Liver (tissue), 9 donors: ENCODE data around the gene CALML3. TPM values are rescaled to one million over a fixed set of nuclear protein-coding genes. Genes with fewer than 3 reads are reported as not detected.

ENCODE experiments used
- DNase-seq: peaks from one replicate; pipeline ENCODE4 v3.0.0-alpha.2; 2017; ENCODE audit warnings: low spot score
- H3K27ac ChIP-seq, 2 donors: one replicate each; pipeline ENCODE4 v1.7.0; 2013; ENCODE audit warnings: inconsistent platforms in 2 of 2, low read length in 2 of 2, control low read depth in 1 of 2, low read depth in 1 of 2, mild to moderate bottlenecking in 1 of 2
- H3K27me3 ChIP-seq, 4 donors: one replicate each; pipeline versions ENCODE4 v1.6.1 to v1.7.0; 2013; ENCODE audit warnings: low read length in 3 of 4, inconsistent platforms in 1 of 4, mild to moderate bottlenecking in 1 of 4, moderate library complexity in 1 of 4; ENCODE audit not compliant: control insufficient read depth in 4 of 4, insufficient read depth in 4 of 4
- H3K36me3 ChIP-seq, 4 donors: one replicate each; pipeline versions ENCODE4 v1.6.1 to v1.7.0; 2013; ENCODE audit warnings: low read length in 3 of 4, mild to moderate bottlenecking in 3 of 4, low read depth in 1 of 4, moderate library complexity in 1 of 4; ENCODE audit not compliant: control insufficient read depth in 4 of 4, insufficient read depth in 3 of 4
- H3K4me1 ChIP-seq, 4 donors: one replicate each; pipeline versions ENCODE4 v1.6.1 to v1.7.0; 2013; ENCODE audit warnings: low read length in 3 of 4, mild to moderate bottlenecking in 3 of 4, moderate library complexity in 1 of 4; ENCODE audit not compliant: control insufficient read depth in 4 of 4, insufficient read depth in 4 of 4
- H3K4me3 ChIP-seq, 3 donors: one replicate each; pipeline versions ENCODE4 v1.6.1 to v1.7.0; 2013; ENCODE audit warnings: low read length in 3 of 3, control low read depth in 1 of 3, low read depth in 1 of 3, mild to moderate bottlenecking in 1 of 3
- H3K9ac ChIP-seq, 2 donors: one replicate each; pipeline ENCODE4 v1.7.0; 2013; ENCODE audit warnings: low read length in 2 of 2, mild to moderate bottlenecking in 2 of 2, moderate library complexity in 2 of 2, control low read depth in 1 of 2, low read depth in 1 of 2
- H3K9me3 ChIP-seq, 4 donors: one replicate each; pipeline versions ENCODE4 v1.6.1 to v1.7.0; 2013; ENCODE audit warnings: low read length in 3 of 4; ENCODE audit not compliant: control insufficient read depth in 4 of 4
- FOXA1 ChIP-seq: IDR thresholded peaks from 2 replicates; pipeline ENCODE4 v1.6.1; 2016; ENCODE audit warnings: antibody characterized with exemption
- GABPA ChIP-seq, 2 donors: IDR thresholded peaks in 1 of 2; conservative IDR thresholded peaks in 1 of 2; 2 replicates each; pipeline ENCODE4 v1.6.1; 2016; ENCODE audit warnings: antibody characterized with exemption in 2 of 2, mild to moderate bottlenecking in 1 of 2, moderate library complexity in 1 of 2
- RXRA ChIP-seq, 2 donors: IDR thresholded peaks; 2 replicates each; pipeline ENCODE4 v1.6.1; 2017 to 2018; ENCODE audit warnings: antibody characterized with exemption in 2 of 2, mild to moderate bottlenecking in 1 of 2
- SP1 ChIP-seq: IDR thresholded peaks from 2 replicates; pipeline ENCODE4 v1.6.1; 2018; ENCODE audit warnings: antibody characterized with exemption, mild to moderate bottlenecking
- YY1 ChIP-seq: IDR thresholded peaks from 2 replicates; pipeline ENCODE4 v1.6.1; 2016; ENCODE audit warnings: antibody characterized with exemption, mild to moderate bottlenecking
- WGBS: extraction: QIAGEN DNeasy Blood & Tissue Kit; methylation state at CpG from one replicate; pipeline ENCODE4 v1.1.7; 2013; 5-methylcytosine and 5-hydroxymethylcytosine counted together
- polyA plus RNA-seq, 2 donors: library from polyadenylated mRNA; stranded (reverse) in 1 of 2; unstranded in 1 of 2; fragments of 200-250 nt in 1 of 2; fragments of >200 nt in 1 of 2; fragmentation: Nextera tagmentation in 1 of 2; extraction: Ambion mirVana in 1 of 2; gene quantifications; one replicate each; pipeline versions ENCODE4 v1.2.1 to v1.2.3, GENCODE V29; 2013 to 2015
- total RNA-seq, 2 donors: library from RNA; depleted of rRNA; stranded (reverse); fragments of >200 nt; gene quantifications; one replicate each; pipeline ENCODE4 v1.2.3, GENCODE V29; 2014
- TF ChIP-seq, protein P1 (sequence below): IDR thresholded peaks from 2 replicates; pipeline ENCODE4 v1.6.1; 2016; ENCODE audit warnings: antibody characterized with exemption
- TF ChIP-seq, protein P2 (sequence below): IDR thresholded peaks from 2 replicates; pipeline ENCODE4 v1.6.1; 2016; ENCODE audit warnings: antibody characterized with exemption
- TF ChIP-seq, protein P3 (sequence below): fragments of 150-350 bp; IDR thresholded peaks from 2 replicates; pipeline ENCODE4 v1.5.1; 2017; ENCODE audit warnings: improper control_type of control experiment, low read depth, low read length; ENCODE audit not compliant: missing input control
- donor health status: healthy.
- donor health status: healthy.
- donor health status: healthy.
- donor health status: healthy.
- donor health status: healthy.

The CALML3 gene
- total and polyA plus RNA-seq, 4 donors = not detected

DNA sequence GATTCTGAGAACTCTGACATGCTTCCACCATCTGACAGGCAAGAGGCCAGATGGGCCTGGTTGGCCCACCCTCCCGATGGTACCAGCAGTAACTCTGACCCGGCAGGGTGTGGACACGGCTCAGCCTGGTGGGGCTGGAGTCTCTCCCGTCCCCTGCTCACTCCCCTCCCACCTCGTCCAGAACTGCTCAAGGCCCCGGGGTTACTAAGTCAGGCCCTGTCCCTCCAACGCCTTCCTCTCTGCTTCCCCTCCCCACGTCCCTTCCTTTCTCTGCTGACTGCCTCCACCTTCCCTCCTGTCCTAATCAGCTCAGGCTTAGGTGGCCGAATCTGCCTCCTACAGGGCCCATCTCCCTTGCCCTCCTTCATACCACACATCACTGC lies 37.9 kb upstream of the CALML3 start:
- Histone ChIP-seq H3K9me3 (no peaks in the 10 kb centered on the region), H3K27me3 (no peaks in the 10 kb centered on the region), H3K4me3 (no peak overlapping the region), H3K9ac (no peak overlapping the region), H3K36me3 (no peaks in the 10 kb centered on the region), H3K4me1 (no peaks in the 10 kb centered on the region), H3K27ac (no peak overlapping the region)
- no peak for DNase-seq
- TF ChIP-seq, protein P1, sequence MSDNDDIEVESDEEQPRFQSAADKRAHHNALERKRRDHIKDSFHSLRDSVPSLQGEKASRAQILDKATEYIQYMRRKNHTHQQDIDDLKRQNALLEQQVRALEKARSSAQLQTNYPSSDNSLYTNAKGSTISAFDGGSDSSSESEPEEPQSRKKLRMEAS = no peak
- no peak for TF ChIP-seq RXRA (IDR thresholded peaks at IDR 0.05)
- WGBS = 86% methylated on average over 9 of the region's 9 CpGs

DNA sequence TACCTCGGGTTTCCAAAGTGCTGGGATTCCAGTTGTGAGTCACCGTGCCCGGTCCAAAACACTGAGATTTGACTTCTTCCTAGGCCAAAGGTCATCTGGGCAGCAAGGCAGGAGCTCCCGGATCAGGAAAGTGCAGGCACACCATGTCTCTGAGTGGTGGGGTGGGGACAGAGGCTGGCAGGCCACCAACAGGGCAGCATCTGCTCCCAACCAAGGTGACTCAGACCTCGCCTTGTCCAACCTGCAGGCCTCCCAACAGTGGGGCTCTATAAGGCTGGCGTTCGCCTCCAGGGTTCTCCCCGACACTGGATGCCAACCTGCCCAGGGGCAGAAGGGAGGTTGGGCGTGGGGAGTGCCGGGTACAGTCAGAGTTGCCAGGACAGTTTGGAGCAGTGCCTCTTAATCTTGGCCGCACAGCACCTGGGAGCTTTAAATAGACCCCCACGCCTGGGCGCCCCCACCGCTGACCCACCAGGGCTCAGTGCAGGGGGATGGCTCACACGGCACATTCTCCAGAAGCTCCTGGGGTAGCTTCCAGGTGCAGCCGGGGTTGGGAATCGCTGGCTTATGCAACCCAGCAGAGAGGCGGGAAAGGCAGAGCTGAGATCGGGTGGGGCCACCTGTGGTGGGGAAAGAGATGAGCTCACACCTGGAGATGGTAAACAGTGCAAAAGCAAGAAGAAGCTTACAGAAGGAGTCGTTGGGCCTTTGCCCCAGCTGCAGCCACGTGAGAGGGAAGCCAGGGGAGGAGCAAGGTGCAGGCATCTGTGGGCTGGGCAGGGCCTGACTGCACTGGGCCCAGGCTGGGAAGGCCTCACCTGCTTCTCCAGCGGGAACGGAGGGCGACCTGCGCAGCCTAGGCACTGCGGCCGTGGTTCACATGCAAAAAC lies 36.2 kb upstream of the CALML3 start:
- Histone ChIP-seq H3K4me1 (peaks cover 0 to 4% (median 2%) of the 10 kb centered on the region in 4 donors), H3K36me3 (no peaks in the 10 kb centered on the region), H3K9ac (no peak overlapping the region), H3K9me3 (peaks cover 0 to 3% (median 0%) of the 10 kb centered on the region in 4 donors), H3K27ac (no peak overlapping the region), H3K27me3 (no peaks in the 10 kb centered on the region), H3K4me3 (no peak overlapping the region)
- DNase-seq = no peak
- TF ChIP-seq, protein P2, sequence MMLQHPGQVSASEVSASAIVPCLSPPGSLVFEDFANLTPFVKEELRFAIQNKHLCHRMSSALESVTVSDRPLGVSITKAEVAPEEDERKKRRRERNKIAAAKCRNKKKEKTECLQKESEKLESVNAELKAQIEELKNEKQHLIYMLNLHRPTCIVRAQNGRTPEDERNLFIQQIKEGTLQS = no peak
- no peak for TF ChIP-seq FOXA1
- 80% methylated on average over 27 of the region's 27 CpGs for WGBS

DNA sequence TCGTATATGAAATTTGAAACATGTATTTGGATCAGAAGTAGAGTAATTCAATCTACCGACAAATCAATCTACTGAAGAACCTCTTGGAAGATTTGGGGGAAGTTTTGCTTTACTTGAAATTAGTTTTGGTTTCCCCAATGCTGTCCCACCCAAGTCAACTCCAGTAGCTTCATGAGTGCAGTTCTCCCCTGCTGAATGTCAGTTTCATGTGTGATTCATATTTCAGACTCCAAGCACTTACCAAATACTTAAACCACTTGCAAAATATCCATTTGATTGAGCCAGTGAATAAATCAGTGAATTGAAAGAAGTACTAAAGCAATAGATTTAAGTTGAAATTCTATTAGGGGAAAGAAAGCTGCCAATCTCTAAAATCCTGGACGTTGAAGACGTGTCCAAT lies 34.7 kb upstream of the CALML3 start:
- Histone ChIP-seq H3K9me3 (peaks cover 0 to 3% (median 0%) of the 10 kb centered on the region in 4 donors), H3K4me1 (peaks cover 0 to 10% (median 8%) of the 10 kb centered on the region in 4 donors), H3K27ac (no peak overlapping the region), H3K36me3 (no peaks in the 10 kb centered on the region), H3K4me3 (no peak overlapping the region), H3K9ac (no peak overlapping the region), H3K27me3 (no peaks in the 10 kb centered on the region)
- TF ChIP-seq SP1 = no peak
- TF ChIP-seq, protein P3, sequence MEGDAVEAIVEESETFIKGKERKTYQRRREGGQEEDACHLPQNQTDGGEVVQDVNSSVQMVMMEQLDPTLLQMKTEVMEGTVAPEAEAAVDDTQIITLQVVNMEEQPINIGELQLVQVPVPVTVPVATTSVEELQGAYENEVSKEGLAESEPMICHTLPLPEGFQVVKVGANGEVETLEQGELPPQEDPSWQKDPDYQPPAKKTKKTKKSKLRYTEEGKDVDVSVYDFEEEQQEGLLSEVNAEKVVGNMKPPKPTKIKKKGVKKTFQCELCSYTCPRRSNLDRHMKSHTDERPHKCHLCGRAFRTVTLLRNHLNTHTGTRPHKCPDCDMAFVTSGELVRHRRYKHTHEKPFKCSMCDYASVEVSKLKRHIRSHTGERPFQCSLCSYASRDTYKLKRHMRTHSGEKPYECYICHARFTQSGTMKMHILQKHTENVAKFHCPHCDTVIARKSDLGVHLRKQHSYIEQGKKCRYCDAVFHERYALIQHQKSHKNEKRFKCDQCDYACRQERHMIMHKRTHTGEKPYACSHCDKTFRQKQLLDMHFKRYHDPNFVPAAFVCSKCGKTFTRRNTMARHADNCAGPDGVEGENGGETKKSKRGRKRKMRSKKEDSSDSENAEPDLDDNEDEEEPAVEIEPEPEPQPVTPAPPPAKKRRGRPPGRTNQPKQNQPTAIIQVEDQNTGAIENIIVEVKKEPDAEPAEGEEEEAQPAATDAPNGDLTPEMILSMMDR = no peak
- TF ChIP-seq YY1 = no peak
- TF ChIP-seq, protein P2 = no peak
- TF ChIP-seq, protein P1 = no peak
- TF ChIP-seq FOXA1 = no peak
- no peak for TF ChIP-seq GABPA (IDR thresholded peaks at IDR 0.05 in 1 of 2, conservative IDR thresholded peaks at IDR 0.05 in 1 of 2)
- 97% methylated on average over 4 of the region's 4 CpGs for WGBS
- DNase-seq = no peak
